ENCODE results near the gene TMBIM1.
"Not testable (repeated sequence)": the region's sequence is repeated elsewhere in the genome, so short reads cannot be mapped to it uniquely, and the experiment has no call there.

GRCh38 chr2:218314764-218315163, 22.5 kb upstream of the TMBIM1 start:
- not testable (repeated sequence) for TF ChIP-seq CTCF (IDR thresholded peaks at IDR 0.05; ENCODE audit: insufficient read depth, low read length, poor library complexity, severe bottlenecking); EZH2phosphoT487 (conservative IDR thresholded peaks at IDR 0.05; ENCODE audit: low read length)
